ENCODE results near the gene DCTN1. TPM values are rescaled to one million over a fixed set of nuclear protein-coding genes. Genes with fewer than 3 reads are reported as not detected.
A peak's percentile ranks its signal among the peaks of the same experiment; 100 is the strongest.

The DCTN1 gene
- total RNA-seq, 4 donors from 2014 or later, result 136 to 188 (median 162) TPM

DNA sequence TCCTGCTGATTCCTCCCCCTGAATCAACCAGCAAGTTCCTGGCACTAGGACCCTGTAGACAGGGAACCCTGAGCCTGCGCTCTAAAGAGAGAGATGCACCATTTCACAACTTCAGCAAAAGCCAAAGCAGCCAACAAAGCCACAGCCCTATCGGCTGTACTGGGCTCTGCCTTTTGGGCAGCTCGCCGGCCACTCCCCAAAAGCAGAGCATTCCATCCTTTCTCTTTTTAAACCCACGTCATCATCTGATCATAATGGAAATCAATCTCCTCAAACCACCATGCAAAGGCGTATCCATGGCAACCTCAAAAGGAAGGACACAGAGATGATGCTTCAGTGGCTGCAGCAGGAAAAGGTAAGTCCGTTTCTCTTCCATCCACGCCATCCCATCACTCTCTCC is 5.3 kb upstream of the DCTN1 start:
- H3K27ac ChIP-seq (replicated peaks in 1 of 4), result peak overlapping the region in 2 of 4 donors; percentile 76 to 79
- intact Hi-C loops (cut with DNase I), result no loop called here
- WGBS, result 82% methylated on average over 7 of the region's 8 CpGs
- DNase-seq (ENCODE audit: extremely low spot score), result no peak
- TF ChIP-seq EP300 (IDR thresholded peaks at IDR 0.05), result no peak
- TF ChIP-seq POLR2AphosphoS5 (IDR thresholded peaks at IDR 0.05), result no peak
- no peak for TF ChIP-seq POLR2A (IDR thresholded peaks at IDR 0.05; ENCODE audit: low read depth)
- TF ChIP-seq, protein P1, sequence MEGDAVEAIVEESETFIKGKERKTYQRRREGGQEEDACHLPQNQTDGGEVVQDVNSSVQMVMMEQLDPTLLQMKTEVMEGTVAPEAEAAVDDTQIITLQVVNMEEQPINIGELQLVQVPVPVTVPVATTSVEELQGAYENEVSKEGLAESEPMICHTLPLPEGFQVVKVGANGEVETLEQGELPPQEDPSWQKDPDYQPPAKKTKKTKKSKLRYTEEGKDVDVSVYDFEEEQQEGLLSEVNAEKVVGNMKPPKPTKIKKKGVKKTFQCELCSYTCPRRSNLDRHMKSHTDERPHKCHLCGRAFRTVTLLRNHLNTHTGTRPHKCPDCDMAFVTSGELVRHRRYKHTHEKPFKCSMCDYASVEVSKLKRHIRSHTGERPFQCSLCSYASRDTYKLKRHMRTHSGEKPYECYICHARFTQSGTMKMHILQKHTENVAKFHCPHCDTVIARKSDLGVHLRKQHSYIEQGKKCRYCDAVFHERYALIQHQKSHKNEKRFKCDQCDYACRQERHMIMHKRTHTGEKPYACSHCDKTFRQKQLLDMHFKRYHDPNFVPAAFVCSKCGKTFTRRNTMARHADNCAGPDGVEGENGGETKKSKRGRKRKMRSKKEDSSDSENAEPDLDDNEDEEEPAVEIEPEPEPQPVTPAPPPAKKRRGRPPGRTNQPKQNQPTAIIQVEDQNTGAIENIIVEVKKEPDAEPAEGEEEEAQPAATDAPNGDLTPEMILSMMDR (IDR thresholded peaks at IDR 0.05), result no peak
- no peaks in the 10 kb centered on the region for H3K27me3 ChIP-seq
- H3K36me3 ChIP-seq, result peaks cover 0 to 4% (median 0%) of the 10 kb centered on the region in 4 donors
- H3K4me1 ChIP-seq, result peaks cover 85 to 96% (median 91%) of the 10 kb centered on the region in 4 donors
- H3K9me3 ChIP-seq, result no peaks in the 10 kb centered on the region
- H3K4me3 ChIP-seq, result no peak overlapping the region

DNA sequence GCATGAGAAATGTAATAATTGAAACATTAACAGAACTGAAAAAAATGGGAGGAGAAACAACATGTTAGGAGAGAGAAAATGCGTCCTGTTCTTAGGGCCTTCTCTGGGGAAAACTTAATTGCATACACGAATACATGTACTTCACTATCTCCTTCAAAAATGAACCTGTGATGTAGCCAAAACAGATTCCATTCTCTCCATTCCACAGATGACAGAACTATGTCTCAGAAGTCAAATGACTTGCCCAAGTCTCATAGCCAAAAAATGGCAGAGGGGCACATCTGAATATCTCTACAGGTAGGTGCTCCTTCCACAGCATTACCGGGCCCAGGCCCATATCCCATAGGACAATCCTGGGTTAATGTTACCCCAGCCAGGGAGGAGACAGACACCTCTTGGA is 3.9 kb upstream of the DCTN1 start:
- Histone ChIP-seq H3K4me3 (no peak overlapping the region), H3K9me3 (no peaks in the 10 kb centered on the region), H3K4me1 (peaks cover 85 to 96% (median 91%) of the 10 kb centered on the region in 4 donors), H3K36me3 (peaks cover 0 to 4% (median 0%) of the 10 kb centered on the region in 4 donors), H3K27ac (replicated peaks in 1 of 4) (peak overlapping the region; percentile 67 to 79 (median 73)), H3K27me3 (no peaks in the 10 kb centered on the region)
- DNase-seq (ENCODE audit: extremely low spot score), result no peak
- TF ChIP-seq, protein P1 (IDR thresholded peaks at IDR 0.05), result no peak
- no peak for TF ChIP-seq EP300 (IDR thresholded peaks at IDR 0.05)
- TF ChIP-seq POLR2AphosphoS5 (IDR thresholded peaks at IDR 0.05), result peak in 1 of 2 donors; percentile 10
- no peak for TF ChIP-seq POLR2A (IDR thresholded peaks at IDR 0.05; ENCODE audit: low read depth)
- 51% methylated on average over 3 of the region's 3 CpGs for WGBS
- intact Hi-C loops (cut with DNase I), result no loop called here

DNA sequence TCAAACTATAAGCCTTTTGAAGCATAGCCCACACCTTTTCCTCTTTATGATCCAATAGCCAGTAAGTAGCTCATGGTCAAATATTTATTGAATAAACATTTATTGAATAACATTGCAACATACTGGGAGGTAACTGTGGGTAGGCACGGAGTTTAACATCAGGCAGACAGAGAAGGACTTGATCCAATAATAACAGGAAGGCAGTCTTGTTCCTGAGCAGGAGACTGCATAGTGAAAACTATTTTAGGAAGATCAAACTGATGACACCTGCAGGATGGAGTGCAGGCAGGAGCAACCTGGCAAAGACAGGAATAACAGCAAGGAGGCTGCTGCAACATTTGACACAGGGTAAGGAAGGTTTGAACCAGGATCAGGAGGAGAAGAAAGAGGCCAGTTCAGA is 3.1 kb upstream of the DCTN1 start:
- TF ChIP-seq EP300 (IDR thresholded peaks at IDR 0.05) (no peak), POLR2A (IDR thresholded peaks at IDR 0.05; ENCODE audit: low read depth) (no peak), POLR2AphosphoS5 (IDR thresholded peaks at IDR 0.05) (peak; percentile 34 to 51)
- WGBS, result 8% methylated on average over 1 of the region's 1 CpG

DNA sequence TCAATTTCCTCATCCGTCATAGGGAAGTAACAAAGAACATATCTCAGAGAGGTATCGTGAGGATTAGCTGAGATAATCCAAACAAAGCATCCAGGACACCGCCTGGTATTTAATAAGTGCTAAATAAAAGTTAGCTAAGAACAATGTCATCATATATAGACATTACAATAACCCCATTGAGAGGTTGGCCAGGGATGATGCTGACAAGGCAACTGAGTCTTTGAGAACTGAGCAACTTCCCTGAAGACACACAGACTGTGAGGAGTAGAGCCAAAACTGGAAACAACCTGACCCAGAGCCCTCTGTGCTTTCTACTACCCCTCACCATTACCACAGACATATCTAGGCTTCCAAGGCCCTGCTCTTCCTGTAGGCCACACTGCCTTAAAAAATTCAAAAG is 1.6 kb upstream of the DCTN1 start:
- Histone ChIP-seq H3K4me3 (no peak overlapping the region), H3K27ac (replicated peaks in 1 of 4) (no peak overlapping the region), H3K27me3 (no peaks in the 10 kb centered on the region), H3K36me3 (peaks cover 11 to 18% (median 12%) of the 10 kb centered on the region in 4 donors), H3K4me1 (peaks cover 69 to 79% (median 76%) of the 10 kb centered on the region in 4 donors), H3K9me3 (no peaks in the 10 kb centered on the region)
- TF ChIP-seq POLR2AphosphoS5 (IDR thresholded peaks at IDR 0.05) (no peak), POLR2A (IDR thresholded peaks at IDR 0.05; ENCODE audit: low read depth) (no peak), EP300 (IDR thresholded peaks at IDR 0.05) (no peak)
- TF ChIP-seq, protein P1 (IDR thresholded peaks at IDR 0.05), result no peak
- WGBS, result 79% methylated on average over 3 of the region's 3 CpGs
- no peak for DNase-seq (ENCODE audit: extremely low spot score)
- intact Hi-C loops (cut with DNase I), result no loop called here

More for the DNA sequence above, 3.1 kb upstream of the DCTN1 start:
- peaks cover 83 to 92% (median 90%) of the 10 kb centered on the region in 4 donors for H3K4me1 ChIP-seq
- no peak for DNase-seq (ENCODE audit: extremely low spot score)
- intact Hi-C loops (cut with DNase I), result no loop called here
- no peaks in the 10 kb centered on the region for H3K27me3 ChIP-seq
- H3K27ac ChIP-seq (replicated peaks in 1 of 4), result peak overlapping the region; percentile 67 to 79 (median 73)
- no peak overlapping the region for H3K4me3 ChIP-seq
- H3K36me3 ChIP-seq, result peaks cover 0 to 4% (median 0%) of the 10 kb centered on the region in 4 donors
- no peaks in the 10 kb centered on the region for H3K9me3 ChIP-seq

DNA sequence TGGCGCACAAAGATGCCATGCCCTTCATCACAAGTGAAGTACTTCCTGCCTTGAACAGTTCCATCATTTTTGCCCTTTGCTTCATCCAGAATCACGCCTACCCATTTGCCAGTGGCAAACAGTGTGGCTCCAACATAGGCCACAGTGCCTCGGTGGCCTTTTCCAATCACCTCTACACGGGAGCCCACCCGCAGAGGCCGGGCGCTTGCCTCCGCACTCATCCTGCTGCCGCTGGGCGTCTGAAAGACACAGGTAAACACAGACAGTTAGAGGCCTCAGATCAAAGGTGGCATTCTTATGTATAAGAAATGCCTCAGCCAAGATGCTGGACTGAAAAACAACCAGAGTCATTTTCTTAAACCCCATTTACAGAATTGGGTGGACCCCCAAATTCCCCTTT is 2.1 kb downstream of the DCTN1 start:
- H3K4me3 ChIP-seq, result no peak overlapping the region
- H3K27ac ChIP-seq (replicated peaks in 1 of 4), result no peak overlapping the region
- WGBS, result 88% methylated on average over 10 of the region's 10 CpGs
- intact Hi-C loops (cut with DNase I), result no loop called here
- no peak for DNase-seq (ENCODE audit: extremely low spot score)
- H3K27me3 ChIP-seq, result no peaks in the 10 kb centered on the region
- no peaks in the 10 kb centered on the region for H3K9me3 ChIP-seq
- peaks cover 13 to 32% (median 25%) of the 10 kb centered on the region in 4 donors for H3K36me3 ChIP-seq
- peaks cover 58 to 73% (median 69%) of the 10 kb centered on the region in 4 donors for H3K4me1 ChIP-seq
- TF ChIP-seq POLR2AphosphoS5 (IDR thresholded peaks at IDR 0.05) (no peak), EP300 (IDR thresholded peaks at IDR 0.05) (no peak), POLR2A (IDR thresholded peaks at IDR 0.05; ENCODE audit: low read depth) (no peak)
- TF ChIP-seq, protein P1 (IDR thresholded peaks at IDR 0.05), result no peak

Measured in esophagus muscularis mucosa (tissue), 4 donors.